ENCODE results near the gene TNPO3. TPM values are rescaled to one million over a fixed set of nuclear protein-coding genes. Genes with fewer than 3 reads are reported as not detected.

Gene TNPO3
- total and polyA plus RNA-seq, 10 of the 15 experiments (the other 5 are each of a cell fraction or from before 2014, with no cell fraction given) = 17.6 to 91.8 (median 65.9) TPM

DNA sequence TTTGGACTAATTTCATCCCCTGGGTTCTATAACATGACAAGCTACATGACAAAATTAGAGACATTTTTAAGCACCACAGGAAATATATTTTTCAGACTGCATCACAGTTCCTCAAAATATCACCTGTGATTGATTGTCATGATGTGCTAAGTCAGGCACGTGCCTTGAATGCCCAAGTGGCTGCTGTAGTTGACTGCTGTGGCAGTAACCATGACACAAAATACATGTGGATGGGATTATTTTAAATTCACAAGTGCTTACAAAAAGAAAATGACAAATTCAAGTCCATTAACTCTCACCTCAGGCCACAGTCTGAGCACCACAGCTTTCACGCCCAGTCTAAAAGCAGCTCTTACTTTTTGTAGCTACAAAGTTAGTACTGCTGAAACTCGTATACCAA lies 45.5 kb downstream of the TNPO3 start (continued):
- TF ChIP-seq, protein P1, sequence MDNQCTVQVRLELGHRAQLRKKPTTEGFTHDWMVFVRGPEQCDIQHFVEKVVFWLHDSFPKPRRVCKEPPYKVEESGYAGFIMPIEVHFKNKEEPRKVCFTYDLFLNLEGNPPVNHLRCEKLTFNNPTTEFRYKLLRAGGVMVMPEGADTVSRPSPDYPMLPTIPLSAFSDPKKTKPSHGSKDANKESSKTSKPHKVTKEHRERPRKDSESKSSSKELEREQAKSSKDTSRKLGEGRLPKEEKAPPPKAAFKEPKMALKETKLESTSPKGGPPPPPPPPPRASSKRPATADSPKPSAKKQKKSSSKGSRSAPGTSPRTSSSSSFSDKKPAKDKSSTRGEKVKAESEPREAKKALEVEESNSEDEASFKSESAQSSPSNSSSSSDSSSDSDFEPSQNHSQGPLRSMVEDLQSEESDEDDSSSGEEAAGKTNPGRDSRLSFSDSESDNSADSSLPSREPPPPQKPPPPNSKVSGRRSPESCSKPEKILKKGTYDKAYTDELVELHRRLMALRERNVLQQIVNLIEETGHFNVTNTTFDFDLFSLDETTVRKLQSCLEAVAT (IDR thresholded peaks at IDR 0.05) = 0 out of 2 replicates have a peak, but pooled peaks have one; percentile 34
- no peak for TF ChIP-seq YBX1 (IDR thresholded peaks at IDR 0.05)
- no peak for TF ChIP-seq ZNF384 (IDR thresholded peaks at IDR 0.05; ENCODE audit: borderline replicate concordance, low read depth, low read length)
- 0 out of 2 replicates have a peak, but pooled peaks have one; percentile 17 for TF ChIP-seq CBX5 (IDR thresholded peaks at IDR 0.05; ENCODE audit: low read depth)
- TF ChIP-seq POLR2AphosphoS5 (IDR thresholded peaks at IDR 0.05; ENCODE audit: low read length) = no peak
- TF ChIP-seq NFXL1 (IDR thresholded peaks at IDR 0.05; ENCODE audit: borderline replicate concordance) = no peak
- TF ChIP-seq, protein P2, sequence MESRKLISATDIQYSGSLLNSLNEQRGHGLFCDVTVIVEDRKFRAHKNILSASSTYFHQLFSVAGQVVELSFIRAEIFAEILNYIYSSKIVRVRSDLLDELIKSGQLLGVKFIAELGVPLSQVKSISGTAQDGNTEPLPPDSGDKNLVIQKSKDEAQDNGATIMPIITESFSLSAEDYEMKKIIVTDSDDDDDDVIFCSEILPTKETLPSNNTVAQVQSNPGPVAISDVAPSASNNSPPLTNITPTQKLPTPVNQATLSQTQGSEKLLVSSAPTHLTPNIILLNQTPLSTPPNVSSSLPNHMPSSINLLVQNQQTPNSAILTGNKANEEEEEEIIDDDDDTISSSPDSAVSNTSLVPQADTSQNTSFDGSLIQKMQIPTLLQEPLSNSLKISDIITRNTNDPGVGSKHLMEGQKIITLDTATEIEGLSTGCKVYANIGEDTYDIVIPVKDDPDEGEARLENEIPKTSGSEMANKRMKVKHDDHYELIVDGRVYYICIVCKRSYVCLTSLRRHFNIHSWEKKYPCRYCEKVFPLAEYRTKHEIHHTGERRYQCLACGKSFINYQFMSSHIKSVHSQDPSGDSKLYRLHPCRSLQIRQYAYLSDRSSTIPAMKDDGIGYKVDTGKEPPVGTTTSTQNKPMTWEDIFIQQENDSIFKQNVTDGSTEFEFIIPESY (IDR thresholded peaks at IDR 0.05) = no peak
- TF ChIP-seq MXI1 (IDR thresholded peaks at IDR 0.05; ENCODE audit: low read depth, low read length) = peak; percentile 60; the same call in 1 of the 2 replicates
- TF ChIP-seq BMI1 (IDR thresholded peaks at IDR 0.05; ENCODE audit: borderline replicate concordance) = no peak; the same call in 1 of the 2 replicates
- no peak for TF ChIP-seq ZNF622 (IDR thresholded peaks at IDR 0.05)
- TF ChIP-seq, protein P3, sequence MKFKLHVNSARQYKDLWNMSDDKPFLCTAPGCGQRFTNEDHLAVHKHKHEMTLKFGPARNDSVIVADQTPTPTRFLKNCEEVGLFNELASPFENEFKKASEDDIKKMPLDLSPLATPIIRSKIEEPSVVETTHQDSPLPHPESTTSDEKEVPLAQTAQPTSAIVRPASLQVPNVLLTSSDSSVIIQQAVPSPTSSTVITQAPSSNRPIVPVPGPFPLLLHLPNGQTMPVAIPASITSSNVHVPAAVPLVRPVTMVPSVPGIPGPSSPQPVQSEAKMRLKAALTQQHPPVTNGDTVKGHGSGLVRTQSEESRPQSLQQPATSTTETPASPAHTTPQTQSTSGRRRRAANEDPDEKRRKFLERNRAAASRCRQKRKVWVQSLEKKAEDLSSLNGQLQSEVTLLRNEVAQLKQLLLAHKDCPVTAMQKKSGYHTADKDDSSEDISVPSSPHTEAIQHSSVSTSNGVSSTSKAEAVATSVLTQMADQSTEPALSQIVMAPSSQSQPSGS (IDR thresholded peaks at IDR 0.05; ENCODE audit: low read length) = peak; percentile 63
- TF ChIP-seq, protein P4, sequence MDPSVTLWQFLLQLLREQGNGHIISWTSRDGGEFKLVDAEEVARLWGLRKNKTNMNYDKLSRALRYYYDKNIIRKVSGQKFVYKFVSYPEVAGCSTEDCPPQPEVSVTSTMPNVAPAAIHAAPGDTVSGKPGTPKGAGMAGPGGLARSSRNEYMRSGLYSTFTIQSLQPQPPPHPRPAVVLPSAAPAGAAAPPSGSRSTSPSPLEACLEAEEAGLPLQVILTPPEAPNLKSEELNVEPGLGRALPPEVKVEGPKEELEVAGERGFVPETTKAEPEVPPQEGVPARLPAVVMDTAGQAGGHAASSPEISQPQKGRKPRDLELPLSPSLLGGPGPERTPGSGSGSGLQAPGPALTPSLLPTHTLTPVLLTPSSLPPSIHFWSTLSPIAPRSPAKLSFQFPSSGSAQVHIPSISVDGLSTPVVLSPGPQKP (IDR thresholded peaks at IDR 0.05; ENCODE audit: low read depth, low read length) = no peak
- TF ChIP-seq SMARCA5 (IDR thresholded peaks at IDR 0.05) = no peak
- TF ChIP-seq RFX5 (IDR thresholded peaks at IDR 0.05; ENCODE audit: low read depth, low read length) = no peak
- TF ChIP-seq NFYB (IDR thresholded peaks at IDR 0.05; ENCODE audit: insufficient read depth, low read depth, low read length) = no peak
- peak; percentile 67 for TF ChIP-seq RUNX3 (IDR thresholded peaks at IDR 0.05; ENCODE audit: low read length)
- TF ChIP-seq RAD51 (IDR thresholded peaks at IDR 0.05) = peak; percentile 89
- TF ChIP-seq, protein P5, sequence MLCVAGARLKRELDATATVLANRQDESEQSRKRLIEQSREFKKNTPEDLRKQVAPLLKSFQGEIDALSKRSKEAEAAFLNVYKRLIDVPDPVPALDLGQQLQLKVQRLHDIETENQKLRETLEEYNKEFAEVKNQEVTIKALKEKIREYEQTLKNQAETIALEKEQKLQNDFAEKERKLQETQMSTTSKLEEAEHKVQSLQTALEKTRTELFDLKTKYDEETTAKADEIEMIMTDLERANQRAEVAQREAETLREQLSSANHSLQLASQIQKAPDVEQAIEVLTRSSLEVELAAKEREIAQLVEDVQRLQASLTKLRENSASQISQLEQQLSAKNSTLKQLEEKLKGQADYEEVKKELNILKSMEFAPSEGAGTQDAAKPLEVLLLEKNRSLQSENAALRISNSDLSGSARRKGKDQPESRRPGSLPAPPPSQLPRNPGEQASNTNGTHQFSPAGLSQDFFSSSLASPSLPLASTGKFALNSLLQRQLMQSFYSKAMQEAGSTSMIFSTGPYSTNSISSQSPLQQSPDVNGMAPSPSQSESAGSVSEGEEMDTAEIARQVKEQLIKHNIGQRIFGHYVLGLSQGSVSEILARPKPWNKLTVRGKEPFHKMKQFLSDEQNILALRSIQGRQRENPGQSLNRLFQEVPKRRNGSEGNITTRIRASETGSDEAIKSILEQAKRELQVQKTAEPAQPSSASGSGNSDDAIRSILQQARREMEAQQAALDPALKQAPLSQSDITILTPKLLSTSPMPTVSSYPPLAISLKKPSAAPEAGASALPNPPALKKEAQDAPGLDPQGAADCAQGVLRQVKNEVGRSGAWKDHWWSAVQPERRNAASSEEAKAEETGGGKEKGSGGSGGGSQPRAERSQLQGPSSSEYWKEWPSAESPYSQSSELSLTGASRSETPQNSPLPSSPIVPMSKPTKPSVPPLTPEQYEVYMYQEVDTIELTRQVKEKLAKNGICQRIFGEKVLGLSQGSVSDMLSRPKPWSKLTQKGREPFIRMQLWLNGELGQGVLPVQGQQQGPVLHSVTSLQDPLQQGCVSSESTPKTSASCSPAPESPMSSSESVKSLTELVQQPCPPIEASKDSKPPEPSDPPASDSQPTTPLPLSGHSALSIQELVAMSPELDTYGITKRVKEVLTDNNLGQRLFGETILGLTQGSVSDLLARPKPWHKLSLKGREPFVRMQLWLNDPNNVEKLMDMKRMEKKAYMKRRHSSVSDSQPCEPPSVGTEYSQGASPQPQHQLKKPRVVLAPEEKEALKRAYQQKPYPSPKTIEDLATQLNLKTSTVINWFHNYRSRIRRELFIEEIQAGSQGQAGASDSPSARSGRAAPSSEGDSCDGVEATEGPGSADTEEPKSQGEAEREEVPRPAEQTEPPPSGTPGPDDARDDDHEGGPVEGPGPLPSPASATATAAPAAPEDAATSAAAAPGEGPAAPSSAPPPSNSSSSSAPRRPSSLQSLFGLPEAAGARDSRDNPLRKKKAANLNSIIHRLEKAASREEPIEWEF (IDR thresholded peaks at IDR 0.05; ENCODE audit: insufficient replicate concordance, low read depth, low read length) = no peak
- no peak for TF ChIP-seq KDM1A (IDR thresholded peaks at IDR 0.05; ENCODE audit: borderline replicate concordance)
- no peak for TF ChIP-seq MYC (IDR thresholded peaks at IDR 0.05; ENCODE audit: insufficient read depth, insufficient read length, insufficient replicate concordance, low read length, severe bottlenecking)
